RCC 7860 (cell line): Measurements from ENCODE around the gene CTPS1.

Source experiments
- DNase-seq: peaks from one replicate; pipeline ENCODE4 v3.0.0-alpha.2; 2015; ENCODE audit warnings: low spot score
- FAIRE-seq: peaks from 2 replicates; lab custom pipeline; 2012; peaks lifted over from hg19 to GRCh38; lab: Jason Lieb, UNC

The CTPS1 gene

DNA sequence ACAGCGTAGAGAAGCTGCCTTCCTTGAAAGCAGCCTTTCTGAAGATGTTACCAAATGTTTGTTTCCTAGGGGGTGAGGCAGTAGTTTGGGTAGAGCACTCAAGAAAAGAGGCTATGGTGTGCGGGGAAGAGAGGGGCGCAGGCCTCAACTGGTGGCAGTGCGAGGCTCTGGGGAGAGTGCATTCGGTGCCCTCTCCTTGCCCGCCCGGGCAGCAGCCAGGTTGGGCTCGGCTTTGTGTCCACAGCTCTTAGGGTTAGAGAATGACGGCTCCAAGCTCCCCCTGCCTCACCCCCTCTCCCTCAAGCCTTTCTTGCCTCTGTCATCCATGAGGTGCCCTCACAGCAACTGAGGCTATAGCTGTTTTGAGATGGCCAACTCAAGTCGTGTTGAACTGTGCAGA is 42.9 kb downstream of the CTPS1 start:
- DNase-seq (no peak), FAIRE-seq (no peak)

DNA sequence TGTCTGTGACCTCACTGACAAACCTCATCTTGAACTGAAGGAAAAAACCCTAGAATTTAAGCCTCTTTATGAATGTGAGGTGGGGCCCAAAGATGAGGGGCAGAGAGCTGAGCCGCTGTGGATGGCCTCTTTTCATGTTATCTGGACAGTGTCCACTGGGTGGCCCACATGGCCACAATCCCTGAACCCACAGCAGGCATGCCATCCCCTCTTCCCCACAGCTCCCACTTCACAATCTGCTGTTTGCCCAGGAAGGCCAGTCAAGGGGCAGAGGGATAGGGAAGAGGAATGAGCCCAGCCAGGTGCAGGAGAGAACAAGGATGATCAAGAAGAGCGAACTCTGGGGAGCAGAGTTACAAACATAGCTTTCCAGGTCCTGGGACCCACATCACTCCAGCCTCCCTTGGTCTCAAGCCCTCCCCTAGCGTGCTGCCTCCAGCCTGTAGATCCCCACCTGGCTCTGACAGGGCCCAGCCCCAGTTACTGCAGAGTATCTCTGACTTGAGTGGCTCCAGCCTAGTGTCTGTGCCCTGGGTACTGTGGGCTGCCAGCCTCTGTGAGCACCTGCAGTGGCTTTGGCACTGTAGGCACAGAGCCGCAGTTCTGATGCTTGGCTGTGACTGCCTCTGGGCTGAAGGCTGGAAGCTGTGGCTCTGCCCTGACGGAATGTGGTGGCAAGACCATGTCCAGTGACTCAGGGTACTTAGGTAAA is 43.9 kb downstream of the CTPS1 start:
- peak; percentile 21 for DNase-seq
- FAIRE-seq, result no peak

DNA sequence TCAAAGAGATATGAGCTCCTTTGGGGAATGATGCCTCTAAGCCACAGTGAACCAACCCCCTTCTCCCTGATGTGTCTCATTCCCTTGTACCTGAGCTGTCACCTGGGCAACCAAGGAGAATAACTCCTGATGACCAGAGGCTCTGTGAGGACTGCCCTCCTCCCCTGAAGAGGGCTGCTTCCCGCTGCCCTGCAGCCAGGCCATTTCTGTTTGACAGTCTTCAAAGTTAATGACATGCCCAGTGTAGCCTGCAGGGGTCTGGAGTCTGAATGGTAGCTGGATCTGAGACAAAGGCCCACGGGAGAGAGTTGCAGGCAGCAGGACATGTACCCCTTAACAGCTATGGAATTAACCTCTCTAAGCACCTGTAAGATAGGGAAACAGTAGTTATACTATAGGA is 45.5 kb downstream of the CTPS1 start:
- FAIRE-seq, result no peak

DNA sequence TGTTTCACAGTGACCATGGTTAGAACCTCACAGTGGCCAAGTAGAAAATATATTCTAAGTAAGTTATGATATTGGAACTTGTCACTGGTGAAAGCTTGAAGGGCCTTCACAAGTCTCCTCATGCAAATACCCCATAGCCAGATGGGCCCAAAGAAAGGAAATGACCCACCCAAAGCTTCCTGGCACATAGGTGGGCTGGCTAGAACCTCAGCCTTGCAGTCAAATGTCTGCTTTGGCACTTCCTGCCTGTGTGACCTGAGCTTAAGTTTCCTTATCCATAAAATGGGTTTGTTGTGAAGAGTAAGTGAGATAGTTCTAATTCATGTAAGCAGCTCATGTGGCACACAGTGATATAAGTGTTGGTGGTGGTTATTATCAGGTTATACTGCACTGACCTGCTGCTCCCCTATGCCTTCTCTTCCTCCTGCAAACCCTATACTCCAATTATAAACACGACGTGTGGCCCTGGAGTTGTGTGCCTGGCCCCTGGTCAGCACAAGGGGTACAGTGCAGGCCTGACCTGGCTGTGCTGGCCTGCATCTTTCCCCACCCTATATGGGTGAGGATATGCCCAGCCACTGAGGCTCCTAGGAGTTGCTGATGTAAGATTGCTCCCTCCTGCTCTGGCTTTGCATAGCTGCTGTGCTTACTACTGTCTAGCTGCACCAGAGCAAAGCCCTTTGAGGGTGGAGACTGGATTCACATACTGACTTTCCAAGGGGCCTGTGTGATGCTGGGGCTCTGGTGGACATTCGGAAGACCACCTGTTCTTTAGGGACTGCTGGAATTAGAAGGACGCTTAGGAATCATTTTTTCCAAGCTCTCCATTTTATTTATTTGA is 46.7 kb downstream of the CTPS1 start:
- FAIRE-seq (no peak), DNase-seq (no peak)

More for the DNA sequence above, 45.5 kb downstream of the CTPS1 start:
- DNase-seq, result no peak

DNA sequence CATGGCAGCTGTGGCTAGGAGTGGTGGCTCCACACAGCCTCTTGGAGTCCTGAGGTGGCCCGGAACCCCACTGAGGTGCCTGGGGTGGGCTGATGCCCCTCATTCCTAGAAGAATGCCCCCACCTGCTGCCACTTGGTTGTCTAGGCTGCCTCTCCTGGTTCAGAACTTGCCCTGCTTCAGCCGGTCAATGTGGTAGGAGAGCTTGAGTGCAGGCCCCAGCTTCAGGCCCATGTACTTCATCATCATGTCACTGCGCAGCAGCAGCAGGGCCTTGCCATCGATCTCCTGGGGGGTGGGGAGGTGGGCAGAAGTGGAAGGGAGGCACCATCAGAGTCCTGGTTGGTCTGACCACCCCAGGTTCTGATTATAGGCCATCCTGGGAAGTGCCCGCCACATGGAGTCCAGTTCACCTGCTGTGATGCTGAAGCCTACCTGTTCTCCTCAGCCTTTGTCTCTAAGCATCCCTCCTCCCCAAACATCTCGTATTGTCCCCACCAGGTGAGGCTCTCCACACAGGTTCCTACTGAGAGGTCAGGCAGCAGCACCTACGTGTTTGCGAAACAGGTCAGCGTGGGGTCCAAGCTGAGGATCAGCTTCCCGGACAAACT is 48.6 kb downstream of the CTPS1 start:
- DNase-seq (no peak), FAIRE-seq (no peak)

DNA sequence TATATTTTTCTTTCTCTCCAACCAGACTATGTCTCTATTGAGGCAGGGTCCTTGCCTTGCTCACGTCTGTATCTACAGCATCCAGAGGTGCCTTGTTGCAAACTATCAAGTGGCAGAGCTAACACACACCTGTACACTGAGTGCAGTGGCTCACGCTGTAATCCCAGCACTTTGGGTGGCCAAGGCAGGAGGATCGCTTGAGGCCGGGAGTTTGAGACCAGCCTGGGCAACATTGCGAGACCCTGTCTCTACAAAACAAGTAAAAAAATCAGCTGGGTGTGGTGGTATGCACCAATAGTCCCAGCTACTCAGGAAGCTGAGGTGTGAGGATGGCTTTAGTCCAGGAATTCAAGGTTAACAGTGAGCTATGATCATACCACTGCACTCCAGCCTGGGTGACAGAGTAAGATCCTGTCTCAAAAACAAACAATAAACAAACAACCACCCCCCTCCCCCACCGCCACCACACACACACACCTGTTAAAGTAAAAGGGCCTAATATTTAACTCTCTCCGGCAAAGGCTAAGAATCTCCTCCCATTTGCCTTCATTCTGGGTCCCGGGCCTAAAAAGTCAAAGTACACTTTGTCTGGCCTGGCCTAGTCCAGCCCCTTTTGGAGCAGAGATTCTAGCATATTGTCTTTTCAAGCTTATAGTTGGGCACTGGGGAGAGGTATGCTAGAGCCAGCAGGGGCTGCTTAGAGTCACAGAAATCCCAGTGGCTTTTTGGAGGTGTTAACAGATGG is 51.5 kb downstream of the CTPS1 start:
- DNase-seq (no peak), FAIRE-seq (no peak)

DNA sequence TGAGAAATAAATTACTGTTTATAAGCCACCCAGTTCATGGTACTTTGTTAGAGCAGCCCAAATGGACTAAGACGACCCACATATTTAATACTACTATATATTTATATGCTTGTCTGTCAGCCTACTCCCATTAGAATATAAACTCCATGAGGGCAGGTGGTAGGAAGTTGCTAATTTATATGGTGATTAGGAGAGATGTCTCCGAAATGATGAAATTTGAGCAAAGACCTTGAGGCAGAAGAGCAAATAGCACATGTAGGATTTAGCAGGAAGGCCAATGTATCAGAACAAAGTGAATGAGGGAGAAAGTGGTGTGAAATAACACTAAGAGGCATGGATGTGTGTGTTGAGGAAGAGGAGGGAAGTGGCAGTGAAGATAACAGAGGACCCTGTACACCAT is 52.7 kb downstream of the CTPS1 start:
- no peak for FAIRE-seq
- no peak for DNase-seq

DNA sequence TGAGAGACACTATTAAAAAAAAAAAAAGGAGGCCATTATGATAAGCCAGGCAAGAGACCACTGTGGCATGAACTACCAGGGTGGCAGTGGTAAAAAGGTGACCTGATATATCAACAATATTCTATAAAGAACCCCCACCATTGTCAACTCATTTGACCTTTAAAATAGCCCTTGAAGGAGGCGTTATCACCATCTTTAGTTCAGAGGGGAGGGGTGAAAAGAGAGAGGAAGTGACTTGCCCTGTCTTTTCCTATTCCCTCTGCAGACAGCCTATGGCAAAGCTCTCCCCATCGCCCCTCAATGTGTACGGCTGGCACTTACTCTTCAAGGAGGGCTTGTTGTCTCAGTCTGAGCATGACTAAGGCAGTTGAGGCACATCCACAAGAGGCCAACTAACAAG is 53.8 kb downstream of the CTPS1 start:
- FAIRE-seq (no peak), DNase-seq (no peak)

DNA sequence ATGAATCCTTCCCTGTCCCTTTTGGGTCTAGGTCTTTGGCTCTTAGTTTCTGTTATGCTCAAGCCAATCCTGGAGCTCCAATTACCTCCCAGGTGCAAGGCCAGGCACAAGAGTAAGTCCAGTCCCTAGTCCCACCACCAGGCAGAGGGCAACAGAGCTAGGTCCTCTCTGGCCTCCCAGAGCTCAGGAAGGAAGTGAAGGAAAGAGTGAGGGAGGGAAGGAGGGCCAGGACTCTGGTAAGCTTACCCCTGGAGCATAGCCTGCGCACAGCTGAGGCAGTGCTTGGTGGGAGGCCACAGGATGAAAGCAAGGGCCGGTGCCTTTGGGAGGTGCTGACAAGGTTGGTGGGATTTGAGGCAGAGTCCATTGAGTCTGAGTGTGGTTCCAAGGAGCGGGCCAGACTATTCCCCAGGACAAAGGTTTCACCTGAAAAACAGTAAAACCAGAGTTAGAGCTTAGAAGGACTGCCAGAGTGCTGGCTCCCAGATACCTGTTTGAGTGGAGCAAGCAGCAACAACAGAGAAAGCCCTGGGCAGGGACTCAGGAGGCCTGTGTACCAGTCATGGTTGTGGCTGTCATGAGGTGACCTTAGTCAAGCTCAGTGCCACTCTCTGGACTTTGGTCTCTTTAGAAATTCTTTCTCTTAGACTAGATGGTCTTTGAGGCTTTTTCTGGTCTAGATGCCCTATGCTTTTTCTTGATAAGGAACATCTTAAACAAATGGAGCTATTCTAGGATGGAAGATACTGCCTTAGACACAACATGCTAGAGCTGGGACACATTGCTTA is 57.8 kb downstream of the CTPS1 start:
- no peak for DNase-seq
- no peak for FAIRE-seq

DNA sequence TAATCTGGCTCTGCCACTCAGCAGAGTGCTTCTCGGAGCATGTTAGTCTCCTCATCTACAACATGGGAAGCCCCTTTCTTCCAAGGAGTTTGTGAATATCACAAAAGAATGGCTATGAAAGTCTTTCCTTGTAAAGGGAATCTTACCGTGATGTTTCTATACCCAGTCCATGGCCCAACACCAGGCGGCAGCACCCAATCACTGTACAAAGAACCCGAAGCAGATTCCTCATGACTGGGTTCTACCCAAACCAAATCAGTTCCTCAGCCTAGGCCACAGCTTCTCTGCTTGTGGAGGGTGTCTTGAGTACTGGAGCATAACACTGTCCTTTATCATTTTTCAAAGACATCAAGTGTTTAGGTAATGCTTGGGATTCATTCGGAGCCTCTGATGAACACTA is 58.6 kb downstream of the CTPS1 start:
- FAIRE-seq (no peak), DNase-seq (no peak)

DNA sequence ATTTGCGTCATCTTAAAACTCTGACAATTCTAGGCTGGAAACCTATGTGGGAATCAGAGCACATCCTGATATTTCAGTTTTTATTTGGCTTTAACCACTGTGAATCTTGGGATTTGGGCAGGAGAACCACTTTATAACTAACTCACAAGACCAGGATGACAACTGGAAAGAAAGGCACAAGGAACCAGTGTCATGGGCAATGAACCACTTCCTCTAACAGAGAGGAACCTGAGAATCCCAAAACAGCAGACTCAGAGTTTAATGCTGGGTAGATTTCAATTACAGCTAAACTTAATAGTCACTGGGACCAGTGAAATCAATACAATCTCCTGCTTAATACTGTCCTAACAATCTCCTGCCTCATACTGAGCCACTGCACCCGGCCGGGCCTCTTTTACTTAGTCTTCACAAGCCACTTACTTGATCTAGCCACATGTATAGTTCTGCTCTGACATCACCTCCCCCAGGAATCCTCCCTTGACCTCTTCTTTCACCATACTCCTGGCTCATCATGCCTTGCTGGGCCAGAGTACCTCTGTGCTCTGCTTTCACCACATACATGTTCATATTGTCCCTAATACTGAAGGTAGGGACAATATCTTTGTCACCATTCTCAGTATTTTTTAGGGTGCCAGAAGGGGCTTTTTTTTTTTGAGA is 62.2 kb downstream of the CTPS1 start:
- FAIRE-seq (no peak), DNase-seq (no peak)

DNA sequence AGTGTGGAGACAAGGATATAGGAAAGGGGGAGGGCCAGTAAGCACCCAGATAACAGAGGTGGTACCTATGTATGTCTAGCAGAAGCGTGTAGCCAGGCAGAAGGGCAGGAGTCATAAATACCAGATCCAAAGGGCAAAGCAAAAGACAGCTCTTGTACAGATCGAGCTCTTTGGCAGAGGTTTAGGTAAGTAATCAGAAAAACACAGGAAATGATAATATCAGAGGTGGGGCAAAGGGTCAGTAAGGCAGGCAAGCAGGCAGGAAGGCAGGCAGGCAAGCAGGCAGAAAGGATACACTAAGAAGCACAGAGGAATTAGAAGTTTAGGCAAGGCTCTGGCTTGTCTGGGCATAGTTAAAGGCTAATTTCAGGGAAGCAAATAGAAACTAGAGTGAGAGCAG is 64.7 kb downstream of the CTPS1 start:
- DNase-seq (no peak), FAIRE-seq (no peak)

DNA sequence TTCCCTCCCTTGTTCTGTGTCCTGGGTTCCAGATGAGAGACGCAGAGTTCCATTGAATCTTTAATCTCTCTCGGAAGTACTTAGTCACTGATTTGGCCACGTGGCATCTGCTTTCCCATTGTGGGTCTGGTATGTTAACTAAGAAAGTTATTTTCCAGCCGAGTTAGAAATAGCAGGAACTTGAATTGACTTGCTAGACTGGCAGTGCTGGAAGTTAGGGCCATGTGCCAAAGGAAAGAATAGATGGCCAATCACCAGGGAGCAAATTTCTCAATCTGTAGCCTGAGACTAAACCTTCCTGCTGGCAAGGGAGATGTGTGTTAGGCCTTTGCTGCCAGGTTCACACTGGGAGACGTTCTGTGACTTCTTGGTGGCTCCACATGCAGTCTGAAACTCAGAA is 66.2 kb downstream of the CTPS1 start:
- FAIRE-seq (no peak), DNase-seq (no peak)

DNA sequence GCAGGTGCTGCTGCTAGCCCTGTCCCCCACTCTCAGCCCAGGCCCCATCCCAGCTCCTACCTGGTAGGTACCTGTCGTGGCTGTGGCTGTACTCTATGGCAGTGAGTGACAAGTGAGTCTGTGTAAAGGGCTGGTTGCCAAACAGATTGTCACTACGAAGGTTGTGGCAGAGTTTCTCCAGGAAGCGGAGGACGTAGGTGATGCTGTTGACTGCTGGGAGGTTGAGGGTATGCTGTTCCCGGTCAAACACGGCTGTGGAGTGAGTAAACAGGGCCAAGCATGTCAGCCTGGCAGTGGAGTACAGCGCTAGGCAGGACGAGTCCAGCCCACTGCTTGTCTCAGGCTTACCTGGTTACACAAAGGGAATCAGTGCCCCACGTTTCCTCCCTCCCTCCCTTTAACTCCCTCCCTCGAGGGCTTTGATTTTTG is 66.9 kb downstream of the CTPS1 start:
- no peak for DNase-seq
- FAIRE-seq, result no peak

DNA sequence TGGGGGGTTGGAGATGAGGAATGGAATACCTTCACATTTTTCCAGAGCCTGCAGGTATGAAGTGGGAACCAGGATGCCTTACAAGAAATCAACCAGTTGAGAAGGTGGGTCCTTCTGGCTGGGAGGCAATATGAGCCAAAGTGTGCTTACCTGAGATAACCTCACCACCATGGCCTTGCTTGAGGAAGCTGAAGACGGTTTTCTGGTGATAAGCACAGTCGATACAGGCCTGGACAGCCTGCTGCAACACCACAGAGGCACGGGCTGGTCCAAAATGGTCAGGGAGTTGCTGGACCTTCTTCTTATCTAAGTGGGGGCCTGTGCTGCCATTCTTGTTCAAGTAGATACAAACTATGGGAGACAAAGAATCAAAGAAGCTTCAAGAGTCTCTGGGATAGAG is 69.0 kb downstream of the CTPS1 start:
- DNase-seq, result no peak
- no peak for FAIRE-seq

DNA sequence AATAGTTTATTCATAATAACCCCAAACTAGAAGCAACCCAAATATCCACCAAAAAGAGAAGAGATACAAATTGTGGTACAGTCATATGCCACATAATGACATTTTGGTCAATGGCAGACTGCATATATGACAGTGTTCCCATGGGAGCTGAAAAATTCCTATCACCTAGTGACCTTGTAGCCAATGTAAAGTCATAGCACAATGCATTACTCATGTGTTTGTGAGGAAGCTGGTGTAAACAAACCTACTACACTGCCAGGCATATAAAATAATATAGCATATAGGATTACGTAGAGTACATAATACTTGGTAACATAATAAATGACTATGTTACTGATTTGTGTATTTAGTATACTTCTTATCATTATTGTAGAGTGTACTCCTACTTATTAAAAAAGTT is 71.5 kb downstream of the CTPS1 start:
- DNase-seq (no peak), FAIRE-seq (no peak)

DNA sequence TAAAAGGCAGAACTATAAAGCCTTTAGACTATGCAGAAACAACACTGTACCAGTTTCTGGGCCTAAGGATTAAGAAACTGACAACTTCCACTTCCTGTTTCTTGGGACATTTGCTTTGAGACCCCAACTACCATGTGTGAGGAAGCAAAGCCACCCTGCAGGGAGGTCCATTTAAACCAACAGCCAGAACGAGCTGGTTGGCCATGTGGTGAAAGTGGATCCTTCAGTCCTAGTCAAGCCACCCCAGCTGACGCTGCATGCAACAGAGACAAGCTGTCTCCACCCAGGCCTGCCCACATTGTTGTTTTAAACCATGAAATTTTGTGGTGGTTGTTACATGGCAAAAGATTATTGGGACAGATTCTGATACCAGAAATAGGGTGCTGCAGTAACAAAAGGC is 73.8 kb downstream of the CTPS1 start:
- FAIRE-seq (no peak), DNase-seq (no peak)

DNA sequence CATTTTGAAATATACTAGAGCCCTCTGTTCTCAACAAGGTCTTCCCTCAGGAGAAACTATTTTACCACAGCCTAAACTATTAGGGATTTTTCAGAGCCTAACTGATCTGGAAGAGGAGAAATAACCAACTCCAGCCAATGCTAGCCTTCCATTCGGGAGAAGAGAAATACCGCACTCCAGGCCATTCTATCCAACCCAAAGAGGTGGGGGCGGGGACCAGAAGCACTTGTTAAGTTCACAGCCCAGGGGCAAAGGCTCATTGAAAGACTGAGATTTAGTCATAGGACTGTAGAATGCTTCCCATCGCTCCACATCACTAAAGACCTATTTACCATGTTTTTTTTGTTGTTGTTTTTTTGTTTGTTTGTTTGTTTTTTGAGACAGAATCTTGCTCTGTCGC is 77.4 kb downstream of the CTPS1 start:
- no peak for DNase-seq
- FAIRE-seq, result no peak
